ENCODE results near the gene LIPC. TPM values are rescaled to one million over a fixed set of nuclear protein-coding genes. Genes with fewer than 3 reads are reported as not detected.

The LIPC gene
- total RNA-seq, 3 donors from 2014 or later (not counting 1 experiment from before 2014, with no cell fraction given), result 5.3 to 7.1 (median 5.3) TPM

DNA sequence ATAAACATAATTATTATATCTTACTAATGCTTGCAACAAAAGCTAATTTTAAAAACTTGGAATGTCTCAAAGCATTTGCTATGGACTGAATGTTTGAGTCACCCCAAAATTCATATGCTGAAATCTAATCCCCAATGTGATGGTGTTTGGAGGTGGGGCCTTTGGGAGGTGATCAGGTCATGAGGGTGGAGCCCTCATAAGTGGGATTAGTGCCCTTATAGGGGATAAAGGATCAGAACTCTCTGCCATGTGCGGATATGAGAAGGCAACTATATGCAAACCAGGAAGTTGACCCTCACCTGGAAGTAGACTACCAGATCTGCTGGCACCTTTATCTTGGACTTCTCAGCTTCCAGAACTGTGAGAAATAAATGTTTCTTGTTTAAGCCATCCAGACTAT lies 137.7 kb downstream of the LIPC start:
- Mint-ChIP-seq H3K36me3 (no peaks in the 10 kb centered on the region), H3K9me3 (no peaks in the 10 kb centered on the region), H3K4me1 (peaks cover 9 to 18% of the 10 kb centered on the region in 2 donors), H3K27ac (no peak overlapping the region), H3K4me3 (no peak overlapping the region), H3K27me3 (ENCODE audit: low read depth in 2 of 2) (no peaks in the 10 kb centered on the region)
- 95% methylated on average over 1 of the region's 1 CpG for WGBS (ENCODE audit: insufficient coverage)
- Histone ChIP-seq H3K4me1 (ENCODE audit: control insufficient read depth, insufficient read depth, low read length) (no peaks in the 10 kb centered on the region), H3K4me3 (ENCODE audit: low read length) (no peak overlapping the region), H3K9me3 (ENCODE audit: control insufficient read depth, insufficient read depth, low read length) (no peaks in the 10 kb centered on the region), H3K27me3 (ENCODE audit: control insufficient read depth, insufficient read depth, low read length) (no peaks in the 10 kb centered on the region), H3K36me3 (ENCODE audit: control insufficient read depth, insufficient read depth, low read length) (no peaks in the 10 kb centered on the region), H3K27ac (ENCODE audit: low read length) (no peak overlapping the region)
- DNase-seq (no peak), ATAC-seq (no peak)
- TF ChIP-seq, protein P1, sequence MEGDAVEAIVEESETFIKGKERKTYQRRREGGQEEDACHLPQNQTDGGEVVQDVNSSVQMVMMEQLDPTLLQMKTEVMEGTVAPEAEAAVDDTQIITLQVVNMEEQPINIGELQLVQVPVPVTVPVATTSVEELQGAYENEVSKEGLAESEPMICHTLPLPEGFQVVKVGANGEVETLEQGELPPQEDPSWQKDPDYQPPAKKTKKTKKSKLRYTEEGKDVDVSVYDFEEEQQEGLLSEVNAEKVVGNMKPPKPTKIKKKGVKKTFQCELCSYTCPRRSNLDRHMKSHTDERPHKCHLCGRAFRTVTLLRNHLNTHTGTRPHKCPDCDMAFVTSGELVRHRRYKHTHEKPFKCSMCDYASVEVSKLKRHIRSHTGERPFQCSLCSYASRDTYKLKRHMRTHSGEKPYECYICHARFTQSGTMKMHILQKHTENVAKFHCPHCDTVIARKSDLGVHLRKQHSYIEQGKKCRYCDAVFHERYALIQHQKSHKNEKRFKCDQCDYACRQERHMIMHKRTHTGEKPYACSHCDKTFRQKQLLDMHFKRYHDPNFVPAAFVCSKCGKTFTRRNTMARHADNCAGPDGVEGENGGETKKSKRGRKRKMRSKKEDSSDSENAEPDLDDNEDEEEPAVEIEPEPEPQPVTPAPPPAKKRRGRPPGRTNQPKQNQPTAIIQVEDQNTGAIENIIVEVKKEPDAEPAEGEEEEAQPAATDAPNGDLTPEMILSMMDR (IDR thresholded peaks at IDR 0.05), result no peak
- intact Hi-C loops (cut with micrococcal nuclease), result no loop called here

DNA sequence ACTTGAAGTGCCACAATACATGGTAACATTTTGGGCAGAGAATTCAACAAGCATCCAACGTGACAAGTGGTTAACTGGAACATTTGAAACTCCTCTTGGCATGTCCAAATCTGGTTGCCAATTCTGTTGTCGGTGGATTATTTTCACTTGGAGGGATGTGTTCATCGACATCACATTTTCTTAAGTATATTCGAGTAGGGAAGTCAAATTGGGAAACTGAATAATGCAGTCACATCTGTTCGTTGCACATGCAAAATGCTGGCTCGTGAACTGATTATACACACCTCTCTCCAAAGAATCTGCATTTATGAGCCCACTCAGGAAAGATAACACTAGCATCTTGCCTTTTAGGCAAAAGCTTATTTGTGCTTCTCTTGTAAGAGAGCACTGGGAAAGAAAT lies 139.7 kb downstream of the LIPC start:
- Histone ChIP-seq H3K4me1 (ENCODE audit: control insufficient read depth, insufficient read depth, low read length) (no peaks in the 10 kb centered on the region), H3K9me3 (ENCODE audit: control insufficient read depth, insufficient read depth, low read length) (no peaks in the 10 kb centered on the region), H3K27me3 (ENCODE audit: control insufficient read depth, insufficient read depth, low read length) (no peaks in the 10 kb centered on the region), H3K27ac (ENCODE audit: low read length) (no peak overlapping the region), H3K4me3 (ENCODE audit: low read length) (no peak overlapping the region), H3K36me3 (ENCODE audit: control insufficient read depth, insufficient read depth, low read length) (no peaks in the 10 kb centered on the region)
- no peak overlapping the region for H3K27ac Mint-ChIP-seq
- no peaks in the 10 kb centered on the region for H3K36me3 Mint-ChIP-seq
- DNase-seq (no peak), ATAC-seq (no peak)
- no peaks in the 10 kb centered on the region for H3K27me3 Mint-ChIP-seq (ENCODE audit: low read depth in 2 of 2)
- no peak overlapping the region for H3K4me3 Mint-ChIP-seq
- intact Hi-C loops (cut with micrococcal nuclease), result no loop called here
- peaks cover 12 to 15% of the 10 kb centered on the region in 2 donors for H3K4me1 Mint-ChIP-seq
- H3K9me3 Mint-ChIP-seq, result no peaks in the 10 kb centered on the region
- 90% methylated on average over 6 of the region's 6 CpGs for WGBS (ENCODE audit: insufficient coverage)
- TF ChIP-seq, protein P1 (IDR thresholded peaks at IDR 0.05), result no peak

DNA sequence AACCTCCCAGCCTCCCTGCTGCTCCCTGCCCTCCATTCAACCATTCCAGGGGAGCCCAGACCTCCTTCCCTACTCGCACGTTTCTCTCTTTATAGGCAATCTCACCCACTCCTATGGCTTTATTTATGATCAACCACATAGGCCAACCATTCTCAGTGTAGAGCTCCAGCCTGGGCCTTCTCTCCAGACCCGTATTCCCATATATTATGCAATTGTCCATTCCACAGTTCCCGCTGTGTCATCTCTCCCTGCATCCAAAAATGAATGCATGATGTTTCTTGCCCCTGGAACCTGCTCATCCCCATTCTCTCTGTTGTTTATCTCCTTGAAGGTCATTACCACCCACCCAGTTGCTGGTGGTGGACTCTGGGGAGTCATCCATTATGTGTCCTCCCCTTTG lies 140.7 kb downstream of the LIPC start:
- intact Hi-C loops (cut with micrococcal nuclease), result no loop called here
- Mint-ChIP-seq H3K27me3 (ENCODE audit: low read depth in 2 of 2) (no peaks in the 10 kb centered on the region), H3K27ac (no peak overlapping the region), H3K4me3 (no peak overlapping the region), H3K4me1 (peaks cover 12 to 15% of the 10 kb centered on the region in 2 donors), H3K36me3 (no peaks in the 10 kb centered on the region), H3K9me3 (no peaks in the 10 kb centered on the region)
- no peak overlapping the region for H3K27ac ChIP-seq (ENCODE audit: low read length)
- H3K9me3 ChIP-seq (ENCODE audit: control insufficient read depth, insufficient read depth, low read length), result no peaks in the 10 kb centered on the region
- H3K4me1 ChIP-seq (ENCODE audit: control insufficient read depth, insufficient read depth, low read length), result no peaks in the 10 kb centered on the region
- TF ChIP-seq, protein P1 (IDR thresholded peaks at IDR 0.05), result no peak
- H3K36me3 ChIP-seq (ENCODE audit: control insufficient read depth, insufficient read depth, low read length), result no peaks in the 10 kb centered on the region
- H3K4me3 ChIP-seq (ENCODE audit: low read length), result no peak overlapping the region
- DNase-seq, result no peak
- H3K27me3 ChIP-seq (ENCODE audit: control insufficient read depth, insufficient read depth, low read length), result no peaks in the 10 kb centered on the region
- WGBS (ENCODE audit: insufficient coverage), result 97% methylated on average over 4 of the region's 4 CpGs
- ATAC-seq, result no peak

- no peak overlapping the region for H3K4me3 ChIP-seq (ENCODE audit: low read length)
- Mint-ChIP-seq H3K27ac (no peak overlapping the region), H3K4me3 (no peak overlapping the region), H3K27me3 (ENCODE audit: low read depth in 2 of 2) (no peaks in the 10 kb centered on the region), H3K9me3 (no peaks in the 10 kb centered on the region), H3K4me1 (peaks cover 8 to 11% of the 10 kb centered on the region in 2 donors), H3K36me3 (no peaks in the 10 kb centered on the region)
- intact Hi-C loops (cut with micrococcal nuclease), result no loop called here
- no peaks in the 10 kb centered on the region for H3K27me3 ChIP-seq (ENCODE audit: control insufficient read depth, insufficient read depth, low read length)
- H3K4me1 ChIP-seq (ENCODE audit: control insufficient read depth, insufficient read depth, low read length), result no peaks in the 10 kb centered on the region
- TF ChIP-seq, protein P1 (IDR thresholded peaks at IDR 0.05), result no peak
- WGBS (ENCODE audit: insufficient coverage), result 97% methylated on average over 2 of the region's 4 CpGs
- DNase-seq (no peak), ATAC-seq (no peak)
- H3K9me3 ChIP-seq (ENCODE audit: control insufficient read depth, insufficient read depth, low read length), result no peaks in the 10 kb centered on the region
- no peaks in the 10 kb centered on the region for H3K36me3 ChIP-seq (ENCODE audit: control insufficient read depth, insufficient read depth, low read length)
- no peak overlapping the region for H3K27ac ChIP-seq (ENCODE audit: low read length)
Observed at GRCh38 chr15:58573270-58573669, 141.5 kb downstream of the LIPC start.
